Measurements from ENCODE around the gene IMPG2.

GRCh38 chr3:101351829-101352228 is 31.5 kb upstream of the IMPG2 start:
- TF ChIP-seq CTCF (IDR thresholded peaks at IDR 0.05) (no peak), EP300 (IDR thresholded peaks at IDR 0.05) (no peak)

Data from ovary (tissue), 3 donors.